ENCODE measurements around the gene PGS1. TPM values are rescaled to one million over a fixed set of nuclear protein-coding genes. Genes with fewer than 3 reads are reported as not detected.

PGS1 gene
- total RNA-seq, 1 donor from 2014 or later, result 50.2 TPM

DNA sequence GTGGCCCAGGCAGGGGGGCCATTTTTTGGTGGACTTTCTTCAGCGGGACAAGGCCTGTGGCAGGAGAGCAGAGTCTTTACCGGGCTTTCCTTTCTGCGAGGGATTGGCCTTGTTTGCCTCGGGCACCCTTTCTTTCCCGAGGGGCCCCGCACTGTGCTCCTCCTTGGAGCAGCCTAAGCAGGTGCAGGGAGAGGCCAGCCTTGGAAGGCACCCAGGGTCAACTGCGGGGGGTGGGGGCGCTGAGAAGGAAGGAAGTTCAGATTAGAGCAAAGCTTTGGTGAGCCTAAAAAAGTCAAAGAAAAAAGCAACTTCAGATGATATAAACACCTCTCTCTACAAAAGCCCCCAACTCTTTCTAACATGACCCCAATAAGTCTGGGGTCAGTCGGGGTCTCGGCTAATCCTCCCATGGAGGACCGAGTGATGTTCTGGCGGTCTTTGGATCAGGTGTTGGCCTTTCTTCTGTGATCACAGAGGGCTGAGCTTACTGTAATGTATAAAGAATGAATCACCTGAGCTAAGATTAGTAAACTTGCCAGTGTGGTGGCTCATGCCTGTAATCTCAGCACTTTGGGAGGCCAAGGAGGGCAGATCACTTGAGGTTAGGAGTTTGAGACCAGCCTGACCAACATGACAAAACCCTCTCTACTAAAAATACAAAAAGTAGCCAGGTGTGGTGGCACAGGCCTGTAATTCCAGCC lies 63.0 kb downstream of the PGS1 start:
- Mint-ChIP-seq H3K4me1 (ENCODE audit: low read depth, unreplicated experiment) (peaks cover 3% of the 10 kb centered on the region), H3K36me3 (ENCODE audit: unreplicated experiment) (no peaks in the 10 kb centered on the region), H3K9me3 (ENCODE audit: unreplicated experiment) (peaks cover 6% of the 10 kb centered on the region), H3K4me3 (ENCODE audit: unreplicated experiment) (no peak overlapping the region), H3K27ac (ENCODE audit: unreplicated experiment) (no peak overlapping the region), H3K27me3 (ENCODE audit: unreplicated experiment) (peaks cover 5% of the 10 kb centered on the region)
- TF ChIP-seq, protein P1, sequence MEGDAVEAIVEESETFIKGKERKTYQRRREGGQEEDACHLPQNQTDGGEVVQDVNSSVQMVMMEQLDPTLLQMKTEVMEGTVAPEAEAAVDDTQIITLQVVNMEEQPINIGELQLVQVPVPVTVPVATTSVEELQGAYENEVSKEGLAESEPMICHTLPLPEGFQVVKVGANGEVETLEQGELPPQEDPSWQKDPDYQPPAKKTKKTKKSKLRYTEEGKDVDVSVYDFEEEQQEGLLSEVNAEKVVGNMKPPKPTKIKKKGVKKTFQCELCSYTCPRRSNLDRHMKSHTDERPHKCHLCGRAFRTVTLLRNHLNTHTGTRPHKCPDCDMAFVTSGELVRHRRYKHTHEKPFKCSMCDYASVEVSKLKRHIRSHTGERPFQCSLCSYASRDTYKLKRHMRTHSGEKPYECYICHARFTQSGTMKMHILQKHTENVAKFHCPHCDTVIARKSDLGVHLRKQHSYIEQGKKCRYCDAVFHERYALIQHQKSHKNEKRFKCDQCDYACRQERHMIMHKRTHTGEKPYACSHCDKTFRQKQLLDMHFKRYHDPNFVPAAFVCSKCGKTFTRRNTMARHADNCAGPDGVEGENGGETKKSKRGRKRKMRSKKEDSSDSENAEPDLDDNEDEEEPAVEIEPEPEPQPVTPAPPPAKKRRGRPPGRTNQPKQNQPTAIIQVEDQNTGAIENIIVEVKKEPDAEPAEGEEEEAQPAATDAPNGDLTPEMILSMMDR (IDR thresholded peaks at IDR 0.05; ENCODE audit: partially characterized antibody, unreplicated experiment), result no peak
- DNase-seq, result no peak

DNA sequence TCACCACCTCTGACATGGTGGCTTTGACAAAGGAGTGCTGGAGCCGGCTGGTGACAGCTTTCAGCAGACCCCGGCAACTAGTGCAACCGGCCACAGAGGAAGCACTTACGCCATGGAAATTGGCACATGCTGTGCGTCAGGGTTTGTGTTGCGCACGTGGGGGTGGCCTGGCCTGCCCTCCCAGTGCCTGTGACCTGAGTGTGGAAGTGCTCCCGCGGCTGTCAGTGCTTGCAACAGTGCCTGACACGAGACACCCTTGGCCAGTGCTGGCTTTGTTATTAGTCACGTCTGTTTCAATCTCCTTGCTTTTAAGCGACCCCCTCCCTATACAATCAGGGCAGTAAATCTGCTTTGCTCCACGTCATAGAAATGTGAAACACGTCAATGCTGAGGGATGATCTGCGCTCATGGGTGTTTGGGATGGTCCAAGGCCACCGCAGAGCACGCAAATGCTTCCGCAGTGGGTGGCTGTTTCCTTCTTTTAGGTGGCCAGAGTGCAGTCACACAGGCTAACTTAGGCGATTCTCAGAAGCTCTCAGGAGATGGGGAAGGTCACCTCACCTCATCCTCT lies 64.3 kb downstream of the PGS1 start:
- Mint-ChIP-seq H3K27me3 (ENCODE audit: unreplicated experiment) (peaks cover 3% of the 10 kb centered on the region), H3K4me1 (ENCODE audit: low read depth, unreplicated experiment) (peaks cover 3% of the 10 kb centered on the region), H3K9me3 (ENCODE audit: unreplicated experiment) (peaks cover 4% of the 10 kb centered on the region), H3K36me3 (ENCODE audit: unreplicated experiment) (no peaks in the 10 kb centered on the region), H3K4me3 (ENCODE audit: unreplicated experiment) (no peak overlapping the region), H3K27ac (ENCODE audit: unreplicated experiment) (no peak overlapping the region)
- TF ChIP-seq, protein P1 (IDR thresholded peaks at IDR 0.05; ENCODE audit: partially characterized antibody, unreplicated experiment), result no peak
- DNase-seq, result no peak

DNA sequence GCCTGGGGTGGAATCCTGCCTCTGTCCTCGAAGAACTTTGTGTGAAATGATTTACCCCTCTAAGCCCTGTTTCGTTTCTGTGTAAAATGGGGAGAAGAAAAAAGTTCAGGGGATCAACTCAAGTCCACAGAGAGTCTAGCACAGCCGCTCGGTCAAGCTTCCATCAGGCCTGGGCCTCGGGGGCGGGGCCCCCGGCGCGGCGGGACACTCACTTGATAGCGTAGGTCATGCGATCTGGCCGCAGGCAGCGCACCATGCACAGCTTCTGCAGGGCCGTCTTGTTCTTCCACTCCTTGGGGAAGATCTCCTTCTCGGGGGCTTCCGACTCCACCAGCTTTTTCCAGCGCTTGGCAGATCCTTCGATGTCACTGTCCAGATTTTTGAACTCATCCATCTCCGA lies 65.9 kb downstream of the PGS1 start:
- Mint-ChIP-seq H3K27ac (ENCODE audit: unreplicated experiment) (no peak overlapping the region), H3K36me3 (ENCODE audit: unreplicated experiment) (no peaks in the 10 kb centered on the region), H3K9me3 (ENCODE audit: unreplicated experiment) (peaks cover 2% of the 10 kb centered on the region), H3K4me1 (ENCODE audit: low read depth, unreplicated experiment) (peaks cover 3% of the 10 kb centered on the region), H3K4me3 (ENCODE audit: unreplicated experiment) (no peak overlapping the region), H3K27me3 (ENCODE audit: unreplicated experiment) (peaks cover 1% of the 10 kb centered on the region)
- no peak for DNase-seq
- TF ChIP-seq, protein P1 (IDR thresholded peaks at IDR 0.05; ENCODE audit: partially characterized antibody, unreplicated experiment), result no peak

DNA sequence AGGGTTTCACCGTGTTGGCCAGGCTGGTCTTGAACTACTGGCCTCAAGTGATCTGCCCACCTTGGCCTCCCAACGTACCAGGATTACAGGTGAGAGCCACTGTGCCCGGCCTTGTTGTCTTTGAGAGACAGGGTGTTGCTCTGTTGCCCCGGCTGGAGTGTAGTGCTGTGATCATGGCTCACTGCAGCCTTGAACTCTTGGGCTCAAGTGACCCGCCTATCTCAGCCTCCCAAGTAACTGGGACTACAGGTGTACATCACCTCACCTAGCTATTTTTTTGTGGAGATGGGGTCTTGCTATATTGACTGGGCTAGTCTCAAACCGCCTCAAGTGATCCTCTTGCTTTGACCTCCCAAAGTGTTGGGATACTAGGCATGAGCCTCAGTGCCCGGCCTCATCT lies 68.4 kb downstream of the PGS1 start:
- peaks cover 1% of the 10 kb centered on the region for H3K27me3 Mint-ChIP-seq (ENCODE audit: unreplicated experiment)
- TF ChIP-seq, protein P1 (IDR thresholded peaks at IDR 0.05; ENCODE audit: partially characterized antibody, unreplicated experiment), result no peak
- peaks cover 3% of the 10 kb centered on the region for H3K9me3 Mint-ChIP-seq (ENCODE audit: unreplicated experiment)
- peaks cover 13% of the 10 kb centered on the region for H3K4me1 Mint-ChIP-seq (ENCODE audit: low read depth, unreplicated experiment)
- no peaks in the 10 kb centered on the region for H3K36me3 Mint-ChIP-seq (ENCODE audit: unreplicated experiment)
- no peak overlapping the region for H3K4me3 Mint-ChIP-seq (ENCODE audit: unreplicated experiment)
- no peak for DNase-seq
- H3K27ac Mint-ChIP-seq (ENCODE audit: unreplicated experiment), result no peak overlapping the region

DNA sequence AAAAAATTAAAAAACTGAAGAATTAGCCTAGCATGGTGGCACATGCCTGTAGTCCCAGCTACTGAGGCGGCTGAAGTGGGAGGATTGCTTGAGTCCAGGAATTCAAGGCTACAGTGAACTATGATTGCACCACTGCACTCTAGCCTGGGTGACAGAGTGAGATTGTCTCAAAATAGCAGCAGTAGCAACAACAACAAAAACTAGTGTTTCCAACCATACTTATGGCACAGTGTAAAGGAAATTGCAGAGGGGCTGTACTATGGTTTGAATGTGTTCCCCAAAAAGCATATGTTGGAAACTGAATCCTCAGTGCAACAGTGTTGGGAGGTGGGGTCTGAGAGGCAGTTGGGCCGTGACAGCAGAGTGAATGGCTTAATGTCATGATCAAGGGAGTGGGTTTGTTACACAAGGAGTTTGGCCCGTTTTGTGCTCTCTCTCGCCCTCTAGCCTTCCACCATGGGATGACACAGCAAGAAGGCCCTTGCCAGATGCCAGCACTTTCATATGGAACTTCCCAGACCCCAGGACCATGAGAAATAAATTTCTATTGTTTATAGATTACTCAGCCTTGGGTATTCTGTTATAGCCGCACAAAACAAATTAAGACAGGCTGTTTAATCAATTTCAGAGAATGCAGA lies 70.0 kb downstream of the PGS1 start:
- TF ChIP-seq, protein P1 (IDR thresholded peaks at IDR 0.05; ENCODE audit: partially characterized antibody, unreplicated experiment), result peak; percentile 29
- H3K4me1 Mint-ChIP-seq (ENCODE audit: low read depth, unreplicated experiment), result peaks cover 14% of the 10 kb centered on the region
- H3K27me3 Mint-ChIP-seq (ENCODE audit: unreplicated experiment), result peaks cover 1% of the 10 kb centered on the region
- no peak overlapping the region for H3K27ac Mint-ChIP-seq (ENCODE audit: unreplicated experiment)
- H3K36me3 Mint-ChIP-seq (ENCODE audit: unreplicated experiment), result no peaks in the 10 kb centered on the region
- no peak for DNase-seq
- no peak overlapping the region for H3K4me3 Mint-ChIP-seq (ENCODE audit: unreplicated experiment)
- peaks cover 5% of the 10 kb centered on the region for H3K9me3 Mint-ChIP-seq (ENCODE audit: unreplicated experiment)

Data from glutamatergic neuron (in vitro differentiated cells).